K562 (cell line): Measurements from ENCODE around the gene SLC4A1. TPM values are rescaled to one million over a fixed set of nuclear protein-coding genes. Genes with fewer than 3 reads are reported as not detected.

Experiments
- ATAC-seq: fragments of 200-7000 bp; cut with Tn5 transposase; 3 replicates; pipeline ENCODE4 v1.9.1; 2020; ENCODE audit warnings: moderate library complexity
- BruUV-seq: library from RNA; stranded (reverse); fragments of 400-500 nt; replicated peaks from 2 replicates; lab custom pipeline; 2021; lab: Mats Ljungman, UMichigan
- CTCF ChIA-PET: fragments of 300-600 bp; formaldehyde crosslinking; extraction: SDS; loops from one replicate; lab custom pipeline; 2021; ENCODE audit warnings: low intra/inter-chr PET ratio; lab: Yijun Ruan, JAX
- POLR2A ChIA-PET: fragments of 300-600, 350-650 bp; sonication (Branson Sonifier 250); formaldehyde crosslinking; extraction: SDS; loops from one replicate; lab custom pipeline; 2021; ENCODE audit warnings: antibody characterized with exemption, inconsistent platforms; lab: Yijun Ruan, JAX
- DNase-seq, 4 experiments: peaks; one replicate each; pipeline versions ENCODE4 v3.0.0 to v3.0.0-alpha.2; 2011 to 2018; ENCODE audit warnings: low spot score in 3 of 4, mixed read lengths in 3 of 4; ENCODE audit errors: extremely low read depth in 1 of 4
- FAIRE-seq: peaks from 2 replicates; lab custom pipeline; 2011; peaks lifted over from hg19 to GRCh38; lab: Jason Lieb, UNC
- H2AFZ ChIP-seq: 2 replicates; pipeline ENCODE4 v1.6.0; 2011; ENCODE audit warnings: low read depth, low read length, control low read depth, inconsistent platforms
- H3K27ac ChIP-seq: fragments of 200-600 bp; 3 replicates; pipeline ENCODE4 v1.8.0; 2011; ENCODE audit warnings: low read depth, mild to moderate bottlenecking, control low read depth, inconsistent platforms, low read length, moderate library complexity, mixed read lengths; ENCODE audit errors: extremely low read depth
- H3K27me3 ChIP-seq, 2 experiments: fragments of 300-600 bp in 1 of 2; 2 replicates in 1 of 2; 3 replicates in 1 of 2; pipeline versions ENCODE4 v1.6.0 to v1.8.0; 2011; ENCODE audit warnings: inconsistent platforms in 2 of 2, low read length in 2 of 2, mild to moderate bottlenecking in 1 of 2, mixed read lengths in 1 of 2, moderate library complexity in 1 of 2; ENCODE audit not compliant: control insufficient read depth in 2 of 2, insufficient read depth in 2 of 2
- H3K36me3 ChIP-seq: fragments of 300-600 bp; 3 replicates; pipeline ENCODE4 v1.8.0; 2011; ENCODE audit warnings: mild to moderate bottlenecking, low read length, inconsistent platforms; ENCODE audit not compliant: control insufficient read depth, insufficient read depth
- H3K4me1 ChIP-seq, 2 experiments: fragments of 200-600 bp in 1 of 2; replicated peaks in 1 of 2; 2 replicates in 1 of 2; 3 replicates in 1 of 2; pipeline versions ENCODE4 v1.5.1 to v1.8.0; 2011; ENCODE audit warnings: inconsistent platforms in 2 of 2, low read length in 2 of 2, mild to moderate bottlenecking in 1 of 2, mixed read lengths in 1 of 2, moderate library complexity in 1 of 2; ENCODE audit not compliant: control insufficient read depth in 2 of 2, insufficient read depth in 2 of 2
- H3K4me2 ChIP-seq: 2 replicates; pipeline ENCODE4 v1.6.1; 2011; ENCODE audit warnings: low read length, control low read depth, inconsistent platforms, mixed read lengths; ENCODE audit not compliant: insufficient read depth
- H3K4me3 ChIP-seq: fragments of 200-600 bp; sonication (generic), shearing (Covaris generic); 2 replicates; pipeline ENCODE4 v1.5.1; 2016; ENCODE audit warnings: control low read depth, inconsistent platforms
- H3K79me2 ChIP-seq: fragments of 200-600 bp; 3 replicates; pipeline ENCODE4 v1.8.0; 2011; ENCODE audit warnings: low read length, inconsistent platforms; ENCODE audit not compliant: control insufficient read depth, insufficient read depth
- H3K9ac ChIP-seq, 2 experiments: 2 replicates each; pipeline versions ENCODE4 v1.6.0 to v1.6.1; 2011; ENCODE audit warnings: low read depth in 2 of 2, low read length in 2 of 2, control low read depth in 1 of 2, inconsistent platforms in 1 of 2, mild to moderate bottlenecking in 1 of 2, mixed read lengths in 1 of 2; ENCODE audit not compliant: insufficient read depth in 1 of 2
- H3K9me1 ChIP-seq: one replicate; pipeline ENCODE4 v1.6.0; 2011; ENCODE audit warnings: inconsistent platforms, mild to moderate bottlenecking, low read length, moderate library complexity; ENCODE audit not compliant: control insufficient read depth, insufficient read depth
- H3K9me3 ChIP-seq: replicated peaks from 2 replicates; pipeline ENCODE4 v1.5.1; 2011; ENCODE audit warnings: low read depth, low read length, inconsistent platforms; ENCODE audit not compliant: control insufficient read depth, insufficient read depth
- H4K20me1 ChIP-seq: replicated peaks from 2 replicates; pipeline ENCODE4 v1.6.1; 2011; ENCODE audit warnings: low read length, inconsistent platforms, mixed read lengths; ENCODE audit not compliant: control insufficient read depth, insufficient read depth
- FOXA1 ChIP-seq: fragments of 450-650 bp; IDR thresholded peaks from 2 replicates; pipeline ENCODE4 v1.6.1; 2016; ENCODE audit warnings: mild to moderate bottlenecking, borderline replicate concordance
- HDAC8 ChIP-seq: fragments of 450-650 bp; IDR thresholded peaks from 2 replicates; pipeline ENCODE4 v1.6.1; 2016; ENCODE audit warnings: mild to moderate bottlenecking, missing genetic modification characterization, moderate library complexity, missing compliant biosample characterization
- LARP7 ChIP-seq: fragments of 450-650 bp; IDR thresholded peaks from 2 replicates; pipeline ENCODE4 v1.6.1; 2016
- NCOA6 ChIP-seq: fragments of 450-650 bp; IDR thresholded peaks from 2 replicates; pipeline ENCODE4 v1.6.1; 2017; ENCODE audit warnings: mild to moderate bottlenecking
- NR2F6 ChIP-seq: fragments of 450-650 bp; formaldehyde crosslinking; IDR thresholded peaks from 2 replicates; pipeline ENCODE4 v1.4.0; 2020; ENCODE audit warnings: mild to moderate bottlenecking
- RFX5 ChIP-seq: IDR thresholded peaks from 2 replicates; pipeline ENCODE4 v1.6.1; 2011; ENCODE audit warnings: low read depth, mild to moderate bottlenecking, improper control_type of control experiment, low read length
- SMAD3 ChIP-seq: fragments of 450-650 bp; formaldehyde crosslinking; conservative IDR thresholded peaks from 2 replicates; pipeline ENCODE4 v1.4.0; 2020; ENCODE audit warnings: mild to moderate bottlenecking
- TGIF2 ChIP-seq: sonication (generic); formaldehyde crosslinking; IDR thresholded peaks from 2 replicates; pipeline ENCODE4 v1.8.1; 2022; ENCODE audit warnings: mild to moderate bottlenecking, missing genetic modification reagents, moderate library complexity
- XRCC4 ChIP-seq: IDR thresholded peaks from one replicate; pipeline ENCODE4 v1.6.1; 2011; ENCODE audit not compliant: insufficient read depth, insufficient read length; ENCODE audit errors: extremely low read depth
- YY1 ChIP-seq, 3 experiments: IDR thresholded peaks; 2 replicates each; pipeline ENCODE4 v1.6.1; 2011; ENCODE audit warnings: low read length in 2 of 3, mild to moderate bottlenecking in 2 of 3, moderate library complexity in 2 of 3, borderline replicate concordance in 1 of 3, control low read depth in 1 of 3, low read depth in 1 of 3; ENCODE audit not compliant: insufficient read depth in 3 of 3, insufficient replicate concordance in 2 of 3, control insufficient read depth in 1 of 3, insufficient read length in 1 of 3; ENCODE audit errors: extremely low read depth in 1 of 3
- ZNF143 ChIP-seq: sonication (generic); formaldehyde crosslinking; IDR thresholded peaks from 2 replicates; pipeline ENCODE4 v1.9.0; 2022; ENCODE audit warnings: mild to moderate bottlenecking, missing genetic modification reagents
- ZNF316 ChIP-seq: fragments of 450-650 bp; IDR thresholded peaks from 2 replicates; pipeline ENCODE4 v1.6.1; 2016
- WGBS: fragments of 100-300 bp; shearing (Covaris generic); methylation state at CpG from one replicate; pipeline ENCODE4 v1.1.6; 2016; ENCODE audit warnings: low coverage, mixed read lengths; ENCODE audit not compliant: insufficient coverage; ENCODE audit errors: missing lambda C conversion rate; 5-methylcytosine and 5-hydroxymethylcytosine counted together
- in situ Hi-C: fragments of 300-500 bp; cut with MboI; formaldehyde crosslinking; loops from 4 replicates; pipeline ENCODE4 v1.15.0; 2018; ENCODE audit warnings: inconsistent platforms, mixed read lengths
- intact Hi-C: fragments of 100-400 bp; cut with micrococcal nuclease; formaldehyde crosslinking; loops from 2 replicates; pipeline ENCODE4 v1.14.2; 2022
- polyA plus RNA-seq, 8 experiments: library from polyadenylated mRNA; depleted of rRNA in 4 of 8; stranded (reverse) in 5 of 8; unstranded in 3 of 8; fragments of >200 nt; fragmentation: Nextera tagmentation in 2 of 8; fragmentation: Illumina TruSeq in 1 of 8; extraction: Ambion mirVana in 2 of 8; extraction: Trizol in 1 of 8; gene quantifications; 2 replicates each; pipeline versions ENCODE4 v1.2.1 to v1.2.3, GENCODE V29; 2011 to 2014; ENCODE audit warnings: inconsistent platforms in 1 of 8, missing spikeins in 1 of 8
- total RNA-seq, 7 experiments: library from RNA; depleted of rRNA in 6 of 7; stranded (reverse); fragments of >200 nt in 6 of 7; fragmentation: Illumina TruSeq in 2 of 7; extraction: Trizol in 2 of 7; gene quantifications; 2 replicates each; pipeline versions ENCODE4 v1.2.1 to v1.2.3, GENCODE V29; 2011 to 2021; ENCODE audit warnings: low replicate concordance in 1 of 7
- TF ChIP-seq, protein P1 (sequence below): fragments of 450-650 bp; IDR thresholded peaks from 2 replicates; pipeline ENCODE4 v1.6.1; 2017; ENCODE audit warnings: antibody characterized with exemption, mild to moderate bottlenecking
- TF ChIP-seq, protein P2 (sequence below): sonication (generic); formaldehyde crosslinking; IDR thresholded peaks from 2 replicates; pipeline ENCODE4 v1.9.0; 2022; ENCODE audit warnings: mild to moderate bottlenecking, missing genetic modification reagents
- TF ChIP-seq, protein P3 (sequence below): fragments of 250-450 bp; sonication (Bioruptor Pico); IDR thresholded peaks from 2 replicates; pipeline ENCODE4 v1.4.0; 2020; ENCODE audit warnings: mild to moderate bottlenecking

Gene SLC4A1
- total and polyA plus RNA-seq, 9 of the 15 experiments (the other 6 are each of a cell fraction or from before 2014, with no cell fraction given), result 0.14 to 1.00 (median 0.53) TPM

DNA sequence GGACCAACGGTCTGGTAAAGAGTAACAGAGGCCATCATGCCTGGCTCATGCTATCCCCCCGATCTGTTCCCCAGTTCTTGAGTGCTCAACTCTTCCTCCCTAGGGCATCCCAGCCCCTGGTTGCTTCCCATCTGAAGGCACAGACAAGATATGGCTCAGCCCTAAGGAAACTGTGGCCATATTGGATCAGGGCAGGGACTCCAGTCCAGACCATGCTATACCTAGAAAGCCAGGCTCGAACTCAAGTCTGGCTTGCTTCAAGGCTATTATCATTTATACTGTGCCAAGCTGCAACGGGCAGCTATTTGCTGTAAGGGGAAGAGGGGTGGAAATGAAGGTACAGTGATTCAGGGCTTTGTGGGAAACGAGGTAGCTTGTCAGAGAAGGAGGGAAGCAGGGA lies 51.2 kb downstream of the SLC4A1 start:
- Histone ChIP-seq H4K20me1 (no peaks in the 10 kb centered on the region), H3K27me3 (no peaks in the 10 kb centered on the region), H3K4me2 (peak overlapping the region; percentile 95), H2AFZ (no peak overlapping the region), H3K9ac (peak overlapping the region; percentile 96 to 99), H3K9me3 (no peaks in the 10 kb centered on the region), H3K4me3 (peak overlapping the region; percentile 83), H3K27ac (peak overlapping the region; percentile 79), H3K36me3 (peaks cover 57% of the 10 kb centered on the region), H3K4me1 (peaks cover 16 to 41% of the 10 kb centered on the region in 2 experiments), H3K9me1 (no peaks in the 10 kb centered on the region), H3K79me2 (peaks cover 47% of the 10 kb centered on the region)
- 60% methylated on average over 5 of the region's 5 CpGs for WGBS
- in situ Hi-C loops (no loop called here), intact Hi-C loops (no loop called here)
- no peak for ATAC-seq
- ChIA-PET CTCF (interaction anchor here (0.5 kb wide), 1 partner anchor 118 kb away, joined by 3 read pairs; no protein-coding TSS in a partner anchor), POLR2A (interaction anchor here (0.5 to 1.6 kb wide), 8 partner anchors 9 to 808 kb away, joined by 3 to 5 read pairs (median 3); no protein-coding TSS in a partner anchor)
- DNase-seq, result no peak
- no peak for TF ChIP-seq ZNF143 (CRISPR knock-in tag)
- no peak for TF ChIP-seq NR2F6 (CRISPR knock-in tag)
- TF ChIP-seq, protein P1, sequence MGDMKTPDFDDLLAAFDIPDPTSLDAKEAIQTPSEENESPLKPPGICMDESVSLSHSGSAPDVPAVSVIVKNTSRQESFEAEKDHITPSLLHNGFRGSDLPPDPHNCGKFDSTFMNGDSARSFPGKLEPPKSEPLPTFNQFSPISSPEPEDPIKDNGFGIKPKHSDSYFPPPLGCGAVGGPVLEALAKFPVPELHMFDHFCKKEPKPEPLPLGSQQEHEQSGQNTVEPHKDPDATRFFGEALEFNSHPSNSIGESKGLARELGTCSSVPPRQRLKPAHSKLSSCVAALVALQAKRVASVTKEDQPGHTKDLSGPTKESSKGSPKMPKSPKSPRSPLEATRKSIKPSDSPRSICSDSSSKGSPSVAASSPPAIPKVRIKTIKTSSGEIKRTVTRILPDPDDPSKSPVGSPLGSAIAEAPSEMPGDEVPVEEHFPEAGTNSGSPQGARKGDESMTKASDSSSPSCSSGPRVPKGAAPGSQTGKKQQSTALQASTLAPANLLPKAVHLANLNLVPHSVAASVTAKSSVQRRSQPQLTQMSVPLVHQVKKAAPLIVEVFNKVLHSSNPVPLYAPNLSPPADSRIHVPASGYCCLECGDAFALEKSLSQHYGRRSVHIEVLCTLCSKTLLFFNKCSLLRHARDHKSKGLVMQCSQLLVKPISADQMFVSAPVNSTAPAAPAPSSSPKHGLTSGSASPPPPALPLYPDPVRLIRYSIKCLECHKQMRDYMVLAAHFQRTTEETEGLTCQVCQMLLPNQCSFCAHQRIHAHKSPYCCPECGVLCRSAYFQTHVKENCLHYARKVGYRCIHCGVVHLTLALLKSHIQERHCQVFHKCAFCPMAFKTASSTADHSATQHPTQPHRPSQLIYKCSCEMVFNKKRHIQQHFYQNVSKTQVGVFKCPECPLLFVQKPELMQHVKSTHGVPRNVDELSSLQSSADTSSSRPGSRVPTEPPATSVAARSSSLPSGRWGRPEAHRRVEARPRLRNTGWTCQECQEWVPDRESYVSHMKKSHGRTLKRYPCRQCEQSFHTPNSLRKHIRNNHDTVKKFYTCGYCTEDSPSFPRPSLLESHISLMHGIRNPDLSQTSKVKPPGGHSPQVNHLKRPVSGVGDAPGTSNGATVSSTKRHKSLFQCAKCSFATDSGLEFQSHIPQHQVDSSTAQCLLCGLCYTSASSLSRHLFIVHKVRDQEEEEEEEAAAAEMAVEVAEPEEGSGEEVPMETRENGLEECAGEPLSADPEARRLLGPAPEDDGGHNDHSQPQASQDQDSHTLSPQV, result 0 out of 2 replicates have a peak, but pooled peaks have one; percentile 13
- TF ChIP-seq SMAD3 (CRISPR knock-in tag), result no peak
- no peak for TF ChIP-seq TGIF2 (CRISPR knock-in tag)
- TF ChIP-seq RFX5, result no peak
- TF ChIP-seq, protein P2, sequence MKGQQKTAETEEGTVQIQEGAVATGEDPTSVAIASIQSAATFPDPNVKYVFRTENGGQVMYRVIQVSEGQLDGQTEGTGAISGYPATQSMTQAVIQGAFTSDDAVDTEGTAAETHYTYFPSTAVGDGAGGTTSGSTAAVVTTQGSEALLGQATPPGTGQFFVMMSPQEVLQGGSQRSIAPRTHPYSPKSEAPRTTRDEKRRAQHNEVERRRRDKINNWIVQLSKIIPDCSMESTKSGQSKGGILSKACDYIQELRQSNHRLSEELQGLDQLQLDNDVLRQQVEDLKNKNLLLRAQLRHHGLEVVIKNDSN (CRISPR knock-in tag), result no peak
- TF ChIP-seq HDAC8, result no peak
- no peak for TF ChIP-seq XRCC4
- peak; percentile 1 for TF ChIP-seq ZNF316
- TF ChIP-seq YY1 (IDR thresholded peaks at IDR 0.05; ENCODE audit: borderline replicate concordance in 1 of 3, control insufficient read depth in 1 of 3, extremely low read depth in 1 of 3, insufficient read depth in 3 of 3, insufficient read length in 1 of 3, insufficient replicate concordance in 2 of 3, low read depth in 1 of 3, low read length in 2 of 3), result peak in 2 of 3 experiments; percentile 26 to 71
- TF ChIP-seq FOXA1, result no peak
- TF ChIP-seq, protein P3, sequence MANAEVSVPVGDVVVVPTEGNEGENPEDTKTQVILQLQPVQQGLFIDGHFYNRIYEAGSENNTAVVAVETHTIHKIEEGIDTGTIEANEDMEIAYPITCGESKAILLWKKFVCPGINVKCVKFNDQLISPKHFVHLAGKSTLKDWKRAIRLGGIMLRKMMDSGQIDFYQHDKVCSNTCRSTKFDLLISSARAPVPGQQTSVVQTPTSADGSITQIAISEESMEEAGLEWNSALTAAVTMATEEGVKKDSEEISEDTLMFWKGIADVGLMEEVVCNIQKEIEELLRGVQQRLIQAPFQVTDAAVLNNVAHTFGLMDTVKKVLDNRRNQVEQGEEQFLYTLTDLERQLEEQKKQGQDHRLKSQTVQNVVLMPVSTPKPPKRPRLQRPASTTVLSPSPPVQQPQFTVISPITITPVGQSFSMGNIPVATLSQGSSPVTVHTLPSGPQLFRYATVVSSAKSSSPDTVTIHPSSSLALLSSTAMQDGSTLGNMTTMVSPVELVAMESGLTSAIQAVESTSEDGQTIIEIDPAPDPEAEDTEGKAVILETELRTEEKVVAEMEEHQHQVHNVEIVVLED (CRISPR knock-in tag), result no peak
- no peak for TF ChIP-seq NCOA6
- no peak for TF ChIP-seq LARP7
- no TSS peak for BruUV-seq
- peak; percentile 83 for FAIRE-seq
